Measurements from ENCODE around the gene PDLIM4.
A peak's percentile ranks its signal among the peaks of the same experiment; 100 is the strongest.

PDLIM4 gene

GRCh38 chr5:132233811-132234683 lies 23.4 kb upstream of the PDLIM4 start:
- Mint-ChIP-seq H3K27ac (no peak overlapping the region), H3K36me3 (no peaks in the 10 kb centered on the region), H3K4me3 (no peak overlapping the region), H3K9me3 (no peaks in the 10 kb centered on the region), H3K4me1 (peaks cover 10% of the 10 kb centered on the region), H3K27me3 (peaks cover 8% of the 10 kb centered on the region)
- ATAC-seq (ENCODE audit: low read depth) (no peak), DNase-seq (ENCODE audit: low spot score in 2 of 2) (no peak)

DNA sequence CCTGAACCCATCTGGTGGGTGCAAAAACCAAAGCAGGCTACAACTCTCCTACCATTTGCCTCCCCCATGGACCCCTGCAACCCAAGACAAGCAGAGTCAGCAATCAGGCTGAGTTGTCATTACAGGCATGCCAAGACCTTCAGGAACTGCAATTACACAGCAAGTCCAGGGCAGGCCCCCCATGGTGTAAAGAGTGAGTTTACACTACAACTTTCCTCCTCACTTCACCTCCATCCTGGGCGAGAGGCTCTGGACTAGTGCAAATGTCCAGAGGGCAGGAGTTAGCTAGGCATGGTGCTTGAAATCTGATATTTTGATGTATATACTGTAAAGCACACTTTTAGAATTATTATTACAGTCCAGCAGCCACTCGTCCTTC lies 22.8 kb upstream of the PDLIM4 start:
- DNase-seq (ENCODE audit: low spot score in 2 of 2): no peak
- Mint-ChIP-seq H3K4me3 (no peak overlapping the region), H3K9me3 (no peaks in the 10 kb centered on the region), H3K27me3 (peaks cover 3% of the 10 kb centered on the region), H3K27ac (no peak overlapping the region), H3K4me1 (peaks cover 4% of the 10 kb centered on the region), H3K36me3 (no peaks in the 10 kb centered on the region)
- no peak for ATAC-seq (ENCODE audit: low read depth)

- no peak overlapping the region for H3K27ac Mint-ChIP-seq
- no peak overlapping the region for H3K4me3 Mint-ChIP-seq
- no peaks in the 10 kb centered on the region for H3K4me1 Mint-ChIP-seq
- H3K36me3 Mint-ChIP-seq: no peaks in the 10 kb centered on the region
- DNase-seq (ENCODE audit: low spot score in 2 of 2) (no peak), ATAC-seq (ENCODE audit: low read depth) (no peak)
- H3K9me3 Mint-ChIP-seq: no peaks in the 10 kb centered on the region
- peaks cover 2% of the 10 kb centered on the region for H3K27me3 Mint-ChIP-seq
Observed at GRCh38 chr5:132235340-132235739, 22.2 kb upstream of the PDLIM4 start.

- H3K9me3 Mint-ChIP-seq: peaks cover 3% of the 10 kb centered on the region
- no peaks in the 10 kb centered on the region for H3K36me3 Mint-ChIP-seq
- H3K27ac Mint-ChIP-seq: no peak overlapping the region
- peaks cover 4% of the 10 kb centered on the region for H3K27me3 Mint-ChIP-seq
- H3K4me1 Mint-ChIP-seq: no peaks in the 10 kb centered on the region
- H3K4me3 Mint-ChIP-seq: no peak overlapping the region
- ATAC-seq (ENCODE audit: low read depth) (no peak), DNase-seq (ENCODE audit: low spot score in 2 of 2) (no peak)
Observed at GRCh38 chr5:132237141-132237540, 20.4 kb upstream of the PDLIM4 start.

- ATAC-seq (ENCODE audit: low read depth): no peak
- Mint-ChIP-seq H3K36me3 (no peaks in the 10 kb centered on the region), H3K9me3 (peaks cover 3% of the 10 kb centered on the region), H3K27ac (no peak overlapping the region), H3K4me1 (no peaks in the 10 kb centered on the region), H3K27me3 (peaks cover 3% of the 10 kb centered on the region), H3K4me3 (no peak overlapping the region)
- no peak for DNase-seq (ENCODE audit: low spot score in 2 of 2)
Observed at GRCh38 chr5:132237670-132238069, 19.8 kb upstream of the PDLIM4 start.

DNA sequence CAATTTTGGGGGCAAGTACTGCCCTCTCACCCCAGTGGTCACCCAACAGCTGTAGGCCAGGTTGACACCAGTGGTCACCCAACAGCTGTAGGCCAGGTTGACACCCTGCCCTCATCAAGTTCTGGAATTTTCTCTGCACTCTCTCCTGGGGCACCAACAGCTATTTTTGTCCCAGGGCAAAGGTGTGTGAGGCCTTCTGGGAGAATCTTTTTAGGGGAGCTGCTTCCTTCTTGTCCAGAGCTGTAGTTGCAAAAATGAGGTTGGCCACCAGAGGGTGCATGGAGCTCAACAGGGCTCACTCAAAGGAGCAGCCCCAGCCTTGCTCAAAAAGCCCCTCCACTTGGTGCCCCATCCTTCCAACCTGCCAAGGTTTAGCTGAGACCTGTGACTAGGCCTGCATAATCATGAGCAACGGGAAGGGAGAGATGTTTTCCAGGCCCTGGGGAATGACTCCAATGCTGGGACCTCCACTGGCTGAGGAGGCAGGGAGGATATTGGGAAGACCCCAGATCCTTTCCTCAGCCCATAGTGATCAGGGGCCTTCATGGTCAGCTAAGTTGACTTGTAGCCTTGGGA lies 19.2 kb upstream of the PDLIM4 start:
- peak; percentile 71 to 78 for DNase-seq (ENCODE audit: low spot score in 2 of 2)
- Mint-ChIP-seq H3K4me1 (no peaks in the 10 kb centered on the region), H3K4me3 (no peak overlapping the region)

GRCh38 chr5:132238901-132239500 lies 18.5 kb upstream of the PDLIM4 start:
- peaks cover 6% of the 10 kb centered on the region for H3K9me3 Mint-ChIP-seq
- ATAC-seq (ENCODE audit: low read depth) (no peak), DNase-seq (ENCODE audit: low spot score in 2 of 2) (no peak)
- no peak overlapping the region for H3K4me3 Mint-ChIP-seq
- H3K27ac Mint-ChIP-seq: no peak overlapping the region
- H3K4me1 Mint-ChIP-seq: no peaks in the 10 kb centered on the region
- peaks cover 6% of the 10 kb centered on the region for H3K36me3 Mint-ChIP-seq
- peaks cover 5% of the 10 kb centered on the region for H3K27me3 Mint-ChIP-seq

More for the DNA sequence above, 19.2 kb upstream of the PDLIM4 start:
- Mint-ChIP-seq H3K9me3 (peaks cover 3% of the 10 kb centered on the region), H3K36me3 (peaks cover 3% of the 10 kb centered on the region), H3K27me3 (peaks cover 2% of the 10 kb centered on the region), H3K27ac (no peak overlapping the region)
- peak; percentile 83 for ATAC-seq (ENCODE audit: low read depth)

- no peak overlapping the region for H3K27ac Mint-ChIP-seq
- no peaks in the 10 kb centered on the region for H3K4me1 Mint-ChIP-seq
- H3K4me3 Mint-ChIP-seq: no peak overlapping the region
- H3K36me3 Mint-ChIP-seq: peaks cover 9% of the 10 kb centered on the region
- peaks cover 5% of the 10 kb centered on the region for H3K27me3 Mint-ChIP-seq
- H3K9me3 Mint-ChIP-seq: peaks cover 11% of the 10 kb centered on the region
- no peak for ATAC-seq (ENCODE audit: low read depth)
- DNase-seq (ENCODE audit: low spot score in 2 of 2): no peak
Observed at GRCh38 chr5:132239776-132240175, 17.7 kb upstream of the PDLIM4 start.

GRCh38 chr5:132243366-132243977 lies 14.0 kb upstream of the PDLIM4 start:
- Mint-ChIP-seq H3K9me3 (peaks cover 23% of the 10 kb centered on the region), H3K4me3 (no peak overlapping the region), H3K27ac (no peak overlapping the region), H3K4me1 (no peaks in the 10 kb centered on the region), H3K27me3 (peaks cover 8% of the 10 kb centered on the region), H3K36me3 (peaks cover 14% of the 10 kb centered on the region)
- DNase-seq (ENCODE audit: low spot score in 2 of 2) (no peak), ATAC-seq (ENCODE audit: low read depth) (no peak)

GRCh38 chr5:132245593-132245992 lies 11.9 kb upstream of the PDLIM4 start:
- H3K27ac Mint-ChIP-seq: no peak overlapping the region
- ATAC-seq (ENCODE audit: low read depth): no peak
- DNase-seq (ENCODE audit: low spot score in 2 of 2): no peak

GRCh38 chr5:132246806-132247205 lies 10.7 kb upstream of the PDLIM4 start:
- ATAC-seq (ENCODE audit: low read depth): no peak
- no peak for DNase-seq (ENCODE audit: low spot score in 2 of 2)
- Mint-ChIP-seq H3K27ac (no peak overlapping the region), H3K4me1 (no peaks in the 10 kb centered on the region), H3K27me3 (peaks cover 10% of the 10 kb centered on the region), H3K36me3 (peaks cover 16% of the 10 kb centered on the region), H3K9me3 (peaks cover 20% of the 10 kb centered on the region), H3K4me3 (no peak overlapping the region)

More at GRCh38 chr5:132245593-132245992, 11.9 kb upstream of the PDLIM4 start:
- Mint-ChIP-seq H3K36me3 (peaks cover 16% of the 10 kb centered on the region), H3K4me1 (no peaks in the 10 kb centered on the region), H3K27me3 (peaks cover 8% of the 10 kb centered on the region), H3K9me3 (peaks cover 23% of the 10 kb centered on the region), H3K4me3 (no peak overlapping the region)

GRCh38 chr5:132250547-132250946 lies 6.9 kb upstream of the PDLIM4 start:
- no peaks in the 10 kb centered on the region for H3K4me1 Mint-ChIP-seq
- H3K9me3 Mint-ChIP-seq: peaks cover 8% of the 10 kb centered on the region
- peaks cover 4% of the 10 kb centered on the region for H3K36me3 Mint-ChIP-seq
- no peak overlapping the region for H3K27ac Mint-ChIP-seq
- H3K4me3 Mint-ChIP-seq: no peak overlapping the region
- peaks cover 6% of the 10 kb centered on the region for H3K27me3 Mint-ChIP-seq
- ATAC-seq (ENCODE audit: low read depth) (no peak), DNase-seq (ENCODE audit: low spot score in 2 of 2) (no peak)

- DNase-seq (ENCODE audit: low spot score in 2 of 2) (no peak), ATAC-seq (ENCODE audit: low read depth) (no peak)
- peaks cover 2% of the 10 kb centered on the region for H3K36me3 Mint-ChIP-seq
- H3K9me3 Mint-ChIP-seq: peaks cover 6% of the 10 kb centered on the region
- H3K4me3 Mint-ChIP-seq: no peak overlapping the region
- peaks cover 8% of the 10 kb centered on the region for H3K27me3 Mint-ChIP-seq
- H3K4me1 Mint-ChIP-seq: no peaks in the 10 kb centered on the region
- H3K27ac Mint-ChIP-seq: no peak overlapping the region
Observed at GRCh38 chr5:132251220-132251725, 6.2 kb upstream of the PDLIM4 start.

DNA sequence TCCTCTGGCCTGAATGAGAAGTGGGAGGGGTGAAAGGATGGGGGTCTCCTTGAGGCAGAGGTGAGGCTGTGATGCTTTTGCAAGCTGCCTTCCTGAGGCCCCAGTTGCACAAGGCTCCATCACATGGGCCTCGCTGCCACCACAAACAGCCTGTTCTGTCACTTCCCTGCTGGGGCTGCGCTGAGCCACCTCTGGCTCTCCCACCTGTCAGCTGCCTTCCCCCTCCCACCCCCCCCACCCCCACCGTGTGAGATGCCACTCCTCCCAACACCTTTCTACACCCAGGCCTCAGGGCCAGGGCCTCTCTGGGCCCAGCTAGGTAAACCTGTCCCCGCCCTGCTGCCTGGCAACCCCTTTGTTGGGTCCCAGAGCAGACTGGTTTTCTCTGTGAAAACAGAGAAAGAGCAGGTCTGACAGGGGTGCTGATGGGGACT lies 4.5 kb upstream of the PDLIM4 start:
- Mint-ChIP-seq H3K4me3 (no peak overlapping the region), H3K27me3 (peaks cover 13% of the 10 kb centered on the region), H3K9me3 (no peaks in the 10 kb centered on the region), H3K27ac (no peak overlapping the region), H3K4me1 (no peaks in the 10 kb centered on the region), H3K36me3 (peaks cover 2% of the 10 kb centered on the region)
- ATAC-seq (ENCODE audit: low read depth) (no peak), DNase-seq (ENCODE audit: low spot score in 2 of 2) (no peak)
